ENCODE measurements around the gene SLC2A13.

DNA sequence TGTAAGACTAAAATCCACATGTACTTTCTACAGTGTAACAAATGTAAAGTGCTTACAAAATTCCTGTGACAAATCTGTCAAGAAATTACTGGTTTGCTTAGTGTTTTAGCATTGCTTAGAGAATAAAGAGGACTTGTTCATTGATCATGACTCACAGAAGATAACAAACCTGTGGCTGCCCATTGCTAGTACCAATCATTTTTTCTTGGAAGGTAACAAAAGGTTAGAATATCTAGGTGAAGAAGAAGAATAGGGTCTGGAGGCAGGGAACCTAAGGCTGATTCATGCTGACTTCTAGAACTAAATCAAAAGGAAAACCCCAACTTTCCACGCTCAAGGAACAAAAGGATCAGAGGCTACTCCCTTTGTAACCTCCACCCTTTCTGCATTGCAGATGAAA lies 253.5 kb downstream of the SLC2A13 start:
- TF ChIP-seq, protein P1, sequence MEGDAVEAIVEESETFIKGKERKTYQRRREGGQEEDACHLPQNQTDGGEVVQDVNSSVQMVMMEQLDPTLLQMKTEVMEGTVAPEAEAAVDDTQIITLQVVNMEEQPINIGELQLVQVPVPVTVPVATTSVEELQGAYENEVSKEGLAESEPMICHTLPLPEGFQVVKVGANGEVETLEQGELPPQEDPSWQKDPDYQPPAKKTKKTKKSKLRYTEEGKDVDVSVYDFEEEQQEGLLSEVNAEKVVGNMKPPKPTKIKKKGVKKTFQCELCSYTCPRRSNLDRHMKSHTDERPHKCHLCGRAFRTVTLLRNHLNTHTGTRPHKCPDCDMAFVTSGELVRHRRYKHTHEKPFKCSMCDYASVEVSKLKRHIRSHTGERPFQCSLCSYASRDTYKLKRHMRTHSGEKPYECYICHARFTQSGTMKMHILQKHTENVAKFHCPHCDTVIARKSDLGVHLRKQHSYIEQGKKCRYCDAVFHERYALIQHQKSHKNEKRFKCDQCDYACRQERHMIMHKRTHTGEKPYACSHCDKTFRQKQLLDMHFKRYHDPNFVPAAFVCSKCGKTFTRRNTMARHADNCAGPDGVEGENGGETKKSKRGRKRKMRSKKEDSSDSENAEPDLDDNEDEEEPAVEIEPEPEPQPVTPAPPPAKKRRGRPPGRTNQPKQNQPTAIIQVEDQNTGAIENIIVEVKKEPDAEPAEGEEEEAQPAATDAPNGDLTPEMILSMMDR (IDR thresholded peaks at IDR 0.05) = no peak
- no peak for TF ChIP-seq POLR2AphosphoS5 (IDR thresholded peaks at IDR 0.05; ENCODE audit: low read depth, low read length)
